ENCODE data around the gene RSRC2.

Gene RSRC2

DNA sequence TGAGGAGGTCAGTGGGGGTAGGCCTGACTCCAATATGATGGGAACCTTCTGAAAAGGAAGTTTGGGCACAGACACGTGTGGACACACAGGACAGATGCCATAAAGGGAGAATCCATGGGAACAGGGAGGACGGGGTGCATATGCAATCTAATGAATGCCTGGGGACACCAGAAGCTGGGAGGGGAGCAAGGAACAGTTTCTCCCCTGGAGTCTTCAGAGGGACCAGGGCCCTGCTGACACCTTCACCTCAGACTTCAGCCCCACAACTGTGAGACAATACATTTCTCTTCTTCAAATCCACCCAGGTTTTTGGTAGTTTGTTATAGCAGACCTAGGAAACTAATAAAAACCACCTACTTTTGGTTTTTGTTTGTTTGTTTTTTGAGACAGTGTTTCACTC is 69.1 kb downstream of the RSRC2 start:
- peaks cover 16 to 18% of the 10 kb centered on the region in 2 donors for H3K4me1 ChIP-seq (ENCODE audit: control insufficient read depth in 1 of 2, insufficient read depth in 2 of 2, low read length in 2 of 2)
- H3K9me3 ChIP-seq (ENCODE audit: control insufficient read depth in 1 of 2, low read length in 2 of 2): no peaks in the 10 kb centered on the region
- H3K4me3 ChIP-seq (ENCODE audit: low read depth in 1 of 2, low read length in 2 of 2): no peak overlapping the region
- no peak overlapping the region for H3K9ac ChIP-seq (ENCODE audit: low read depth in 1 of 2, low read length in 2 of 2)
- no peaks in the 10 kb centered on the region for H3K36me3 ChIP-seq (ENCODE audit: control insufficient read depth in 1 of 2, insufficient read depth in 2 of 2, low read length in 2 of 2)
- H3K27me3 ChIP-seq (ENCODE audit: control insufficient read depth in 1 of 2, insufficient read depth in 2 of 2, low read length in 2 of 2): no peaks in the 10 kb centered on the region
- no peak overlapping the region for H3K27ac ChIP-seq (ENCODE audit: low read depth, low read length)

DNA sequence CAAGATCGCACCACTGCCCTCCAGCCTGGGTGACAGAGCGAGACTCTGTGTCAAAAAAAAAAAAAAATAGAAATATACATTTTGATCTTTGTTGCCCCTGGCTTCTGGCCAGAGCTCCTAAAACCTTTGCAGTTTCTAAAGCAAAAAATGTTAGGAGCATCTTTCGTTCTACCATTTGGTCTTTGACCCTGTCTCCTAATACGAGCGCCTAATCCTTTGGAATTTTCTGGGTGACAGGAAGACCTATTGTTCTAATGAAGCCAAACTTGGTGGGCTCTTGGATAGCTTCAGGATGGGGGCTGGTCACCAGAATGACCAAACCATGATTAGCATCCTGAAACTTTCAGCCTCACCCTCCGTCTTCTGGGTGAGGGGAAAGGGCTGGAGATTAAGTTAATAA is 72.0 kb downstream of the RSRC2 start:
- Histone ChIP-seq H3K9me3 (ENCODE audit: control insufficient read depth in 1 of 2, low read length in 2 of 2) (no peaks in the 10 kb centered on the region), H3K36me3 (ENCODE audit: control insufficient read depth in 1 of 2, insufficient read depth in 2 of 2, low read length in 2 of 2) (no peaks in the 10 kb centered on the region), H3K4me1 (ENCODE audit: control insufficient read depth in 1 of 2, insufficient read depth in 2 of 2, low read length in 2 of 2) (peaks cover 16 to 20% of the 10 kb centered on the region in 2 donors), H3K9ac (ENCODE audit: low read depth in 1 of 2, low read length in 2 of 2) (no peak overlapping the region), H3K27me3 (ENCODE audit: control insufficient read depth in 1 of 2, insufficient read depth in 2 of 2, low read length in 2 of 2) (no peaks in the 10 kb centered on the region), H3K27ac (ENCODE audit: low read depth, low read length) (no peak overlapping the region), H3K4me3 (ENCODE audit: low read depth in 1 of 2, low read length in 2 of 2) (no peak overlapping the region)

DNA sequence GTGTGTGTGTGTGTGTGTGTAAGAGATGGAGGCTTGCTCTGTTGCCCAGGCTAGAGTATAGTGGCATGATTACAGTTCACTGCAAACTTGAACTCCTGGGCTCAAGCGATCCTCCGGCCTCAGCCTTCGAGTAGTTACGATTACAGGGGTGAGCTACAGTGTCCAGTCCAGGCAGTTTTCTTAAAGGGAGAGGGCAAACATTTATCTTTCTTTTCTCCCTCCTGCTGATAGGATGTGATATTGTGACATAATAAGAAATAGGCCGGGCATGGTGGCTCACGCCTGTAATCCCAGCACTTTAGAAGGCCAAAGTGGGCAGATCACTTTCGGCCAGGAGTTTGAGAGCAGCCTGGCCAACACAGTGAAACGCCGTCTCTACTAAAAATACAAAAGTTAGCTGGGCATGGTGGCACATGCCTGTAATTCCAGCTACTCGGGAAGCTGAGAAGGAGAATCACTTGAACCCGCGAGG is 72.5 kb downstream of the RSRC2 start:
- H3K27me3 ChIP-seq (ENCODE audit: control insufficient read depth in 1 of 2, insufficient read depth in 2 of 2, low read length in 2 of 2): no peaks in the 10 kb centered on the region
- H3K4me3 ChIP-seq (ENCODE audit: low read depth in 1 of 2, low read length in 2 of 2): no peak overlapping the region
- no peaks in the 10 kb centered on the region for H3K36me3 ChIP-seq (ENCODE audit: control insufficient read depth in 1 of 2, insufficient read depth in 2 of 2, low read length in 2 of 2)
- no peak overlapping the region for H3K9ac ChIP-seq (ENCODE audit: low read depth in 1 of 2, low read length in 2 of 2)
- peaks cover 16 to 20% of the 10 kb centered on the region in 2 donors for H3K4me1 ChIP-seq (ENCODE audit: control insufficient read depth in 1 of 2, insufficient read depth in 2 of 2, low read length in 2 of 2)
- no peaks in the 10 kb centered on the region for H3K9me3 ChIP-seq (ENCODE audit: control insufficient read depth in 1 of 2, low read length in 2 of 2)
- H3K27ac ChIP-seq (ENCODE audit: low read depth, low read length): no peak overlapping the region
